GM12864 (cell line): ENCODE data around the gene BBS7.

Source experiments
- DNase-seq: peaks from one replicate; pipeline ENCODE4 v3.0.0-alpha.2; 2011; ENCODE audit warnings: low read depth
- H3K4me3 ChIP-seq: 2 replicates; pipeline ENCODE4 v1.5.1; 2011; ENCODE audit warnings: mild to moderate bottlenecking, low read depth, low read length, control low read depth
- CTCF ChIP-seq: IDR thresholded peaks from 2 replicates; pipeline ENCODE4 v1.5.1; 2011; ENCODE audit warnings: low read depth, mild to moderate bottlenecking, moderate library complexity, low read length, control low read depth, inconsistent platforms; ENCODE audit errors: missing control alignments

The BBS7 gene

DNA sequence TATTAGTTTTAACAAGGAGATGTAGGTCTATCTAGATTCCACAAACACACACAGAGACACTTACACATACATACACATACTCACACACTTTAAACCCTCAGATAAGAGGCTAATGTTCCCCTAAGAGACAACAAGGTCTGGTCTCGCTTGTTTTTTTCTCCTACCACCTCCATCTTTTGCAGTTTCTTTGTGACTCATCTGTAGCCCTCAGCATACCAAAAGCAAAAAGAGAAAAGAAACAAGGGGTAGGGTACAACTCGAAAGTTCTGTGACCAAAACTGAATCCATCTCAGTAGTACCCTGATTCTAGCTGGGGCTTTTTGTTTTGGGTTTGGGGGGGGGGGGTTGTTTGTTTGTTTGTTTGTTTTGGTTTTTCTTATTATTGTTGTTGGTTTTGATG lies 81.4 kb downstream of the BBS7 start:
- no peak for TF ChIP-seq CTCF
- DNase-seq, result no peak
- H3K4me3 ChIP-seq, result no peak overlapping the region

DNA sequence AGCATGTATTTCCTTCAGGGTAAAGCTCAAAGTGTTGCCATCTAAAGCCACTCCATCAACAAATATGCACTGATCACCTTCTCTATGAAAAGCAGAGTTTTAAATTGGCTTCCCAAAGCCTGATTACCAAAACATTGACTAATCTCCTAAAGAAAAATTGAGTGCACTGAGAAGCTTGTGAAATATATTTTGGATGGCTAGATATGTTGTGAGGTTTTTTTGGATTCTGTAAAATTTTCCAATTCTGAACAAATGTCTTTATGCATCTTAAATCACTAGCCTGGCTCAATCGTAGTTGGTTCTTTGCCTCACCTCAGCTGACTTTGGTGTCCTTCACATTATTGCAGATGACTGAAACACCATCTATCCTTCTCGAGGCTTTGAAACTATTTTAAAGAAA lies 84.1 kb downstream of the BBS7 start:
- H3K4me3 ChIP-seq, result no peak overlapping the region
- no peak for TF ChIP-seq CTCF
- no peak for DNase-seq

DNA sequence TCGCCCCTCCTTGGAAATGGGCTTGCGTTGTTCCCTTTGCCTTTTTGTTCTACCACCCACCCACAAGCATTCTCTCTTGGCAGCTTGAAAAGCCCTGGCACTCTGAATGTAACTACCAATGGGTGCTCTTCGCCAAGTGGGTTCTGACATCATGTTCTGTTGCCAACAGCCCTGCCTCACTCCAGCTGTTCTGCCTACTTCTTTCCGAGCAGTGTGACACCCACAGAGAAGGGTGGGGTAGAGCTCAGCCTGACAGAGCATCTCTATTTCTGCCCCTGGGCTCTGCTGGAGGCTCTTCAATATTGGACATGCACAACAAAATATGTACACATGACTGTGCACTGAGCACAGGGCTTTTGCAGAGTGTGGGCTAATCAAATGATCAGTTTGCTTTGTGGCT lies 84.8 kb downstream of the BBS7 start:
- DNase-seq, result no peak
- no peak overlapping the region for H3K4me3 ChIP-seq
- TF ChIP-seq CTCF, result no peak

DNA sequence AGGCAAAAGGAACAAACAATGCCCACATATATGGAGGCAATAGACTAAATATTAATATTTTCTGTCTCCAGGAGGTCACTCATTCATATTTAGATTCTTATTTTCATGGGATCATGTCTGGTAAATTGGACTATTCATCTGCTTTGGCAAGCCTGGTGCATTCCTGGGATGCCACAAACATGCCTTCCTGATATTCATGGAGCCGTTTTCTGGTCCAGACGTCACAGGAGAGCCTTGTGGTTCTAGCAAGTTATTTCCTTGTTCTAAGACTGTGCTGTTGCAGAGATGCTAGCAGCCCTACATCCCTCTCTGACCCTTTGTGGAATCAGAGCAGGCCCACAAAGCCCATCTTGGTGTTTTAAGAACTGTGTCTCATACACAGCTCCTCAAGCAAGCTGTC lies 85.3 kb downstream of the BBS7 start:
- TF ChIP-seq CTCF, result no peak
- DNase-seq, result no peak
- no peak overlapping the region for H3K4me3 ChIP-seq

DNA sequence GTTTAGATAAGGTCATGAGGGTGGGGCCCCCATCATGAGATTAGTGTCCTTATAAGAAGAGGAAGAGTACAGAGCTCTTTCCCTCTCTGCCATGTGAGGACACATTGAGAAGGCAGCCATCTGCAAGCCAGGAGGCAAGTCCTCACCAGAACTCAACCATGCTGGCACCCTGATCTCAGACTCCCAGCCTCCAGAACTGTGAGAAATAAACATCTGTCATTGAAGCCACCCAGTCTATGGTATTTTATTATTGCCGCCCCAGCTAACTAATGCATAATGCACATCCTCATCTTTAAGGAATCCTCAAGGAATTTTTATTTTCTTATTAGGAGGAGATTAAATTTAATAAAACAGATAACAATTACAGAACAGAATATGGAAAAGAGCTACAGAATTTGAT lies 85.9 kb downstream of the BBS7 start:
- TF ChIP-seq CTCF, result no peak
- no peak for DNase-seq
- no peak overlapping the region for H3K4me3 ChIP-seq

DNA sequence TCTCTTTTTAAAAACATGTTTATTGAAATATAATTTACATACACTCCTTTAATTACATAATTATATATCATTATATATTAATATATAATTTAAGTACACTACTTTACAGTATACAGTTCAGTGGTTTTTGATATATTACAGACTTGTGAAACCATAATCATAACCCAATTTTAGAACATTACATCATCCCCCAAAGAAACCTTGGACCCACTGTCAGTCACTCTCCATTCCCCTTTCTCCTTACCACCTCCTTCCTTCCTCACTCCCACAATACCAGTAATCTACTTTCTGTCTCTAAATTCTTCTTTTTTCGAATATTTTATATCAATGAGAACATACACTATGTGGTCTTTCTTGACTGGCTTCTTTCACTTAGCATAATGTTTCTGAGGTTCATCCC lies 87.1 kb downstream of the BBS7 start:
- no peak for TF ChIP-seq CTCF
- DNase-seq, result no peak
- H3K4me3 ChIP-seq, result no peak overlapping the region

DNA sequence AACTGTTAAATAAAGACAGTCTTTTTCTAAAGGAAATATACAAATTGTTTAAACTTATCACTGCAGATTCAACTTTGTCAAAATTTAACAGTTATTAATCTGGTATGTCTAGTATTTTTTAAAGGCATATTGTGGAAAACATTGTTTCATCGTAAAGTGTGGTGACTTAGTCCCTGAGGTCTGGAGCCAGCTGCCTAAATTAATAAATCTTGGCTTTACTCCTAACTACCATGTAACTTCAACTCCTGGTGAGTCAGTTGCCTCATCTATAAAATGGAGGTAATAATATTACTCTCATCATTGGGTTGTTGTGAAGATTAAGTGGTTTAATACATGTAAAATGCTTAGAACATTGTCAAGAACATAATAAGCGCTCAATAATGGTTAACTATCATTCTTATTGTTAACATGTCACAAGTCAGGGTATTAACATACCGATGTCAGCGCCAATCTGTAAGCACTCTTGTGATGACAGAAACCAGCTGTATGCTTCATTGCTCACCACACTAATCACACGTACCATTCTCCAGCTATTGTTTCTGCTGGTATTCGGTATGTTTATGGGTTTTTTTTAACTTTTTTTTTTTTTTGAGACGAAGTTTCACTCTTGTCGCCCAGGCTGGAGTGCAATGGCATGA lies 91.2 kb downstream of the BBS7 start:
- no peak for DNase-seq
- no peak for TF ChIP-seq CTCF
- no peak overlapping the region for H3K4me3 ChIP-seq
